Mesodermal cell (in vitro differentiated cells): ENCODE measurements around the gene PRDM10.

Experiments
- H3K27ac ChIP-seq: 2 replicates; pipeline ENCODE4 v1.7.0; 2013; ENCODE audit warnings: mild to moderate bottlenecking, low read depth, low read length, moderate library complexity; ENCODE audit not compliant: severe bottlenecking
- H3K36me3 ChIP-seq: 2 replicates; pipeline ENCODE4 v1.7.1; 2013; ENCODE audit warnings: mild to moderate bottlenecking, low read length, moderate library complexity; ENCODE audit not compliant: control insufficient read depth, insufficient read depth
- H3K4me1 ChIP-seq: one replicate; pipeline ENCODE4 v1.7.1; 2013; ENCODE audit warnings: mild to moderate bottlenecking, low read length; ENCODE audit not compliant: insufficient read depth, control insufficient read depth, poor library complexity, severe bottlenecking
- H3K4me3 ChIP-seq: 2 replicates; pipeline ENCODE4 v1.7.0; 2013; ENCODE audit warnings: low read length, control low read depth, mild to moderate bottlenecking; ENCODE audit not compliant: insufficient read depth, poor library complexity, severe bottlenecking; ENCODE audit errors: extremely low read depth
- H3K9me3 ChIP-seq: 2 replicates; pipeline ENCODE4 v1.7.1; 2013; ENCODE audit warnings: mild to moderate bottlenecking, low read length, moderate library complexity; ENCODE audit not compliant: control insufficient read depth
- whole genome bisulfite sequencing, 2 experiments: methylation state at CpG; one replicate each; pipeline ENCODE4 v1.1.5; 2013; ENCODE audit warnings: missing lambda C conversion rate in 2 of 2; ENCODE audit not compliant: insufficient coverage in 2 of 2; 5-methylcytosine and 5-hydroxymethylcytosine counted together

The PRDM10 gene

GRCh38 chr11:129946965-129947364 lies 55.7 kb downstream of the PRDM10 start:
- no peak overlapping the region for H3K4me3 ChIP-seq
- H3K9me3 ChIP-seq = no peaks in the 10 kb centered on the region
- 97% methylated on average over 12 to 15 of the region's 15 CpGs for WGBS, 2 experiments
- peaks cover 37% of the 10 kb centered on the region for H3K36me3 ChIP-seq
- H3K4me1 ChIP-seq = peaks cover 8% of the 10 kb centered on the region
- H3K27ac ChIP-seq = no peak overlapping the region

DNA sequence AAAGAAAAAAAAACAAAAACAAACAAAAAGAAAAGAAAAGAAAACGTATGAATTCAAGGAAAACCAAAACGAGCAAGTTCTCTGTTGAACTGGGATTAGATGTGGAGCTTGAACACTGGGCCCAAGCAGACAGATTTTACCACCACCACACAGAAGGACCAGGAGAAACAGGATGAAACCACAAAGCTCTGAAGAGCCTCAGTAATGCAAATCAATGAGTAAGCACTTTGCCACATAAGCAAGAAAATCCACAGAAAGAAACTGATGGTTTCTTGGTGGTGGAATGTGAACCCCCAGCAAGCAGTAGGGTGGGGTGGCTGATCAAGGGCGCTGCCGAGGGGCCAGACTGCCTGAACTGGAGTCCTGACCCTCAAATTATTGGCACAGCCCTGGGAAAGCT lies 56.4 kb downstream of the PRDM10 start:
- no peak overlapping the region for H3K4me3 ChIP-seq
- H3K27ac ChIP-seq = no peak overlapping the region
- peaks cover 8% of the 10 kb centered on the region for H3K4me1 ChIP-seq
- H3K36me3 ChIP-seq = peaks cover 44% of the 10 kb centered on the region
- WGBS, 2 experiments = 100% methylated on average over 2 of the region's 4 CpGs; no CpG with 5 or more reads in 1 of the 2 experiments
- no peaks in the 10 kb centered on the region for H3K9me3 ChIP-seq

GRCh38 chr11:129945373-129945772 lies 57.3 kb downstream of the PRDM10 start:
- Histone ChIP-seq H3K9me3 (no peaks in the 10 kb centered on the region), H3K27ac (no peak overlapping the region), H3K36me3 (peaks cover 44% of the 10 kb centered on the region), H3K4me3 (no peak overlapping the region), H3K4me1 (peaks cover 3% of the 10 kb centered on the region)
- 93 to 98% methylated on average over 4 to 5 of the region's 11 CpGs for WGBS, 2 experiments

GRCh38 chr11:129944696-129945095 lies 57.9 kb downstream of the PRDM10 start:
- H3K4me1 ChIP-seq = no peaks in the 10 kb centered on the region
- 95 to 100% methylated on average over 11 to 12 of the region's 18 CpGs for WGBS, 2 experiments
- peaks cover 48% of the 10 kb centered on the region for H3K36me3 ChIP-seq
- H3K27ac ChIP-seq = no peak overlapping the region
- H3K4me3 ChIP-seq = no peak overlapping the region
- H3K9me3 ChIP-seq = no peaks in the 10 kb centered on the region

- Histone ChIP-seq H3K9me3 (no peaks in the 10 kb centered on the region), H3K36me3 (peaks cover 52% of the 10 kb centered on the region), H3K4me1 (no peaks in the 10 kb centered on the region), H3K27ac (no peak overlapping the region), H3K4me3 (no peak overlapping the region)
Measured at GRCh38 chr11:129943036-129943435, 59.6 kb downstream of the PRDM10 start.

- no peak overlapping the region for H3K27ac ChIP-seq
- H3K36me3 ChIP-seq = peaks cover 37% of the 10 kb centered on the region
- no peaks in the 10 kb centered on the region for H3K9me3 ChIP-seq
- 82 to 96% methylated on average over 2 to 4 of the region's 4 CpGs for WGBS, 2 experiments
- H3K4me3 ChIP-seq = no peak overlapping the region
- H3K4me1 ChIP-seq = no peaks in the 10 kb centered on the region
Measured at GRCh38 chr11:129939510-129939909, 63.1 kb downstream of the PRDM10 start.

- H3K36me3 ChIP-seq = peaks cover 44% of the 10 kb centered on the region
- H3K27ac ChIP-seq = no peak overlapping the region
- no peak overlapping the region for H3K4me3 ChIP-seq
- no peaks in the 10 kb centered on the region for H3K9me3 ChIP-seq
- 98% methylated on average over 5 of the region's 5 CpGs for WGBS, 2 experiments
- no peaks in the 10 kb centered on the region for H3K4me1 ChIP-seq
Measured at GRCh38 chr11:129938764-129939163, 63.9 kb downstream of the PRDM10 start.

GRCh38 chr11:129937592-129938238 lies 64.9 kb downstream of the PRDM10 start:
- Histone ChIP-seq H3K4me3 (no peak overlapping the region), H3K36me3 (peaks cover 41% of the 10 kb centered on the region), H3K27ac (no peak overlapping the region), H3K4me1 (no peaks in the 10 kb centered on the region), H3K9me3 (no peaks in the 10 kb centered on the region)
- WGBS, 2 experiments = 91 to 98% methylated on average over 2 to 3 of the region's 4 CpGs

DNA sequence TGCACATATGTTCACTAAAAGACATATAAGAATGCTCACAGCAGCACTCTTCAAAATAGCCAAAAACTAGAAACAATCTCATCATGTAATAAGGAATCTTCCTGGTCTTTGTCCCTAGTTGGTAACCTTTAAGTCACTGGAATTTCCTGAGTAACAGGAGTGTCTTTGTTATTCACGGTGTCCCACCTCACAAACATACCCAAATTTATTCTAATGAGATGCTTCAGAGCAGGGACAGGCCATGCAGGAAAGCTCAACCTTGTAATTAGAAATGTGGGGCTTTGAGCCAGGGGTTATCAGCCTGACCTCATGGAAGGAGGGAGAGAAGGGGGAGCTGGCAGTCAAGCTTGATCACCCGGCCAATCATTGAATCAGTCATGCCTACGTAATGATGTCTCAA lies 66.9 kb downstream of the PRDM10 start:
- H3K27ac ChIP-seq = no peak overlapping the region
- no peaks in the 10 kb centered on the region for H3K9me3 ChIP-seq
- WGBS, 2 experiments = 100% methylated on average over 1 to 2 of the region's 3 CpGs
- H3K36me3 ChIP-seq = peaks cover 44% of the 10 kb centered on the region
- H3K4me3 ChIP-seq = no peak overlapping the region
- H3K4me1 ChIP-seq = no peaks in the 10 kb centered on the region

GRCh38 chr11:129933891-129934290 lies 68.7 kb downstream of the PRDM10 start:
- Histone ChIP-seq H3K36me3 (peaks cover 54% of the 10 kb centered on the region), H3K4me1 (no peaks in the 10 kb centered on the region), H3K9me3 (no peaks in the 10 kb centered on the region), H3K27ac (no peak overlapping the region), H3K4me3 (no peak overlapping the region)
- WGBS, 2 experiments = 98% methylated on average over 8 to 9 of the region's 9 CpGs

- no peak overlapping the region for H3K4me3 ChIP-seq
- 100% methylated on average over 1 of the region's 1 CpG for WGBS, 2 experiments
Measured at GRCh38 chr11:129933262-129933661, 69.4 kb downstream of the PRDM10 start.

More at GRCh38 chr11:129933262-129933661, 69.4 kb downstream of the PRDM10 start:
- Histone ChIP-seq H3K9me3 (no peaks in the 10 kb centered on the region), H3K4me1 (no peaks in the 10 kb centered on the region), H3K27ac (no peak overlapping the region), H3K36me3 (peaks cover 54% of the 10 kb centered on the region)
